ENCODE results near the gene UCN3.
"Not testable (repeated sequence)": the region's sequence is repeated elsewhere in the genome, so short reads cannot be mapped to it uniquely, and the experiment has no call there.

Gene UCN3

DNA sequence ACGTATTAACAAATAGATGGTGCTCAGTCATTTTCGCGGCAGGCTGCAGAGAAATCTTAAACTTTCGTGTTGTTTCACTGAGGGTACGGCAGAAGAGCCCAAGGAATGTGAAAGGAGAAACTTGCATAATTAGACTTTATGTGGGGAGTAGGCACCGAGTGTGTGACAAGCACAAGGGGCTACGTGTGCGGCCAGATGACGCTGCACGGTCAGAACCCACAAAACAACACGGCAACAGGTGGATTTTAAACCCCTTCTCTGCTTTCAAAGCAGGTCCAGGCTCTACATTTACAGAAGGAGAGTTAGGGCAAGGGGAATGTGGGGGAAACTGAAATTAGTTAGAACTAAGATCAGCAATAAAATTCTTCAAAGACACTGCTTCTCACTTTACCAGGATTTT, 392 bp upstream of the UCN3 start:
- no peak for DNase-seq (ENCODE audit: low read depth, low spot score)
- no peak overlapping the region for H3K27ac ChIP-seq

DNA sequence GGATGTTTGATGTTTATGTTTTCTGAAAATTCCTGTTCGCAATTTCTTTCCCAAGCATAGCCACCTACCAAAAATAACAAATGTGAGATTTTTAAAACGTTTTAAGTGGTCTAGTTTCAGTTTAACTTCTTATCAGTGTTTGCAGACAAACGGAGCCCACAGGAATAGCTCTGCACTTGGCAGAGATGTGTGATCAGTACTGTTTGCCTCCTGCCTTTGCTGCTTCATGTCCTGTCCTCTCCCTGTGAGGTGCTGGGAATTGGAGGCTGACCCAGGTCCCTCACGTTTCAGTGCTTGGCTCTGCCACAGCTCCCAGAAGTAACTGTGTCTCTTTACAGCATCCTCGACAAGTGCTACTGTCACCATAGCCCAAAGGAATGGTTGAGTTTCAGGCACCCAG, 1.2 kb downstream of the UCN3 start:
- no peak overlapping the region for H3K27ac ChIP-seq
- DNase-seq (ENCODE audit: low read depth, low spot score) = no peak

DNA sequence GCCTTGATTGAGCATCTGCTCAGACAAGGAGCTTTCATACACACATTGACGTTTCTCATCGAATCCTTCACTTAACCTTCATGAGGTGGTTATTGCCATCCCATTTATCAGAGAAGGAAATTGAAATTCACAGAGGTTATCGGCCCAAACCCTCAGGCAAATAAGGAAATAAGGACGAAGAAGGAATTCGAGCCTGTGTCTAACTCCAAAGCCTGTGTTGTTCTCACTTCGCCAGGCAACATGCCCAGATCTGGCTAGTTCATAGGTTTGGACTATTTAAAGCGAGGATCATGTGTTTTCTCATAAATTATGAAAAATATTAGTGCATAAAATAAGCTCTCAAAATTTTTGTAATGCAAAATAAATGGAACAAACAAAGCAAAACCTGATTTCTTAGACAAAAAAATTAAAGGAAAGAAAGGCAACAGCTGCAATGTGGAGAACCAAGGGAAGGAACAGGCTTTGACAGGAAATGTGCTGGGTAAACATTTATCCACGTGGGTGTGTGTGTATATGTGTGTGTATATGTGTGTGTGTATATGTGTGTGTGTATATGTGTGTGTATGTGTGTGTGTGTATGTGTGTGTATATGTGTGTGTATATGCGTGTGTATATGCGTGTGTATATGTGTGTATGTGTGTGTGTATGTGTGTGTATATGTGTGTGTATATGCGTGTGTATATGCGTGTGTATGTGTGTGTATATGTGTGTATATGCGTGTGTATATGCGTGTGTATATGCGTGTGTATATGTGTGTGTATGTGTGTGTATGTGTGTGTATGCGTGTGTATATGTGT, 4.8 kb downstream of the UCN3 start:
- DNase-seq (ENCODE audit: low read depth, low spot score) = no peak
- no peak overlapping the region for H3K27ac ChIP-seq

DNA sequence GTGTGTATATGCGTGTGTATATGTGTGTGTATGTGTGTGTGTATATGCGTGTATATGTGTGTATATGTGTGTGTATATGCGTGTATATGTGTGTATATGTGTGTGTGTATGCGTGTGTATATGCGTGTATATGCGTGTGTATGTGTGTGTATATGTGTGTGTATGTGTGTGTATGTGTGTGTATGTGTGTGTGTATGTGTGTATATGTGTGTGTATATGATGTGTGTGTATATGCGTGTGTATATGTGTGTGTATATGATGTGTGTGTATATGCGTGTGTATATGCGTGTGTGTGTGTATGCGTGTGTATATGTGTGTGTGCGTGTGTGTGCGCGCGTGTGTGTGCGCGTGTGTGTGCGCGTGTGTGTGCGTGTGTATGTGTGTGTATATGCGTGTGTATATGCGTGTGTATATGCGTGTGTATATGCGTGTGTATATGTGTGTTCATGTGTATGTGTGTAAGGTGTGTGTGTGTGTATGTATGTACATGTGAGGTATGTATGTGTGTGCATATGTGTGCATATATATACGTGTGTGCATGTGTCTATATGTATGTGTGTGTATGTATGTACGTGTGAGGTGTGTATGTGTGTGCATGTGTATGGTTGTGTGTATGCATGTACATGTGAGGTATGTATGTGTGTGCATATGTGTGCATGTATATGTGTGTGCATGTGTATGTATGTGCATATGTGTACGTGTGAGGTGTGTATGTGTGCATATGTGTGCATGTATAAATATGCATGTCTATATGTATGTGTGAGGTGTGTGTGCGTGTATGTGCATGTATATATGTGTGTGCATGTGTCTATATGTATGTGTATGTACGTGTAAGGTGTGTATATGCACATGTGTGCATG, 6.0 kb downstream of the UCN3 start:
- H3K27ac ChIP-seq = no peak overlapping the region
- DNase-seq (ENCODE audit: low read depth, low spot score) = no peak

DNA sequence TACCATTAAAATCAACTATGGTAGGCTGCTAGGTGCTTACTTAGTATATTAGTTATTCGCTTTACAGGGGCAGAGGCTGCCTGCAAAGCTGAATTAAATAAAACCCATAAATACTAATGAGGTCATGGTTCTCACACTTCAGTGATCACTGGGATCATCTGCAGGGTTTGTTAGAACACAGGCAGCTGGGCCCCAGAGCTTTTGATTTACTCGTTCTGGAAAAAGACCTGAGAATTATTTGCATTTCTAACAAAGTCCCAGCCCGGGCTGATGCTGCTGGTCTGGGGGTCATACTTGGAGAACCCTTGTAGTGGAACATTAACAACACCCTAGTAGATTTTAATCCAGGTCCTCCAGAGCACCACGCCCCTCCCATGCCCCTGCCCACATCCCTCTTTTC, 8.5 kb downstream of the UCN3 start:
- H3K27ac ChIP-seq = no peak overlapping the region
- DNase-seq (ENCODE audit: low read depth, low spot score) = no peak

DNA sequence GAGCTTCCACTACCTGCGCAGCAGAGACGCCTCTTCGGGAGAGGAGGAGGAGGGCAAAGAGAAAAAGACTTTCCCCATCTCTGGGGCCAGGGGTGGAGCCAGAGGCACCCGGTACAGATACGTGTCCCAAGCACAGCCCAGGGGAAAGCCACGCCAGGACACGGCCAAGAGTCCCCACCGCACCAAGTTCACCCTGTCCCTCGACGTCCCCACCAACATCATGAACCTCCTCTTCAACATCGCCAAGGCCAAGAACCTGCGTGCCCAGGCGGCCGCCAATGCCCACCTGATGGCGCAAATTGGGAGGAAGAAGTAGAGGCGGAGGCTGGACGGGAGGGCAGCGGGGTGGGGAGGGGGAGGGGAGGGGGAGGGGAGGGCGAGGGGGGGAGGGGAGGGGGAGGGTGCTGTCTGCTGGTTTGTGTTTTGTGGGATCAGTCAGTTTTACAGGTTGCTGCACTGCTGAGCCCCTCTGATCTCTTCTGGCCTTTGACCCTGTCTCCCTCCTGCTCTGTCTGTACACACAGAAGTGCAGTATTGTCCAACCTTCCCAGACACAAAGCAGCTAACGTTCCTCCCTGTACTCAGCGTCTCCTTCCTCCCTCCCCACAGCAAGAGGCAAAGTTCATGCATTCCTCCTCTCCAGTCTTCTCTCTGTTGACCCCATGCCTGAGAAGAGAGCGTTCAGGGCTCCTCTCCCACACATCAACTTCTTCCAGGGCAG, 9.3 kb downstream of the UCN3 start:
- no peak overlapping the region for H3K27ac ChIP-seq
- DNase-seq (ENCODE audit: low read depth, low spot score) = no peak

DNA sequence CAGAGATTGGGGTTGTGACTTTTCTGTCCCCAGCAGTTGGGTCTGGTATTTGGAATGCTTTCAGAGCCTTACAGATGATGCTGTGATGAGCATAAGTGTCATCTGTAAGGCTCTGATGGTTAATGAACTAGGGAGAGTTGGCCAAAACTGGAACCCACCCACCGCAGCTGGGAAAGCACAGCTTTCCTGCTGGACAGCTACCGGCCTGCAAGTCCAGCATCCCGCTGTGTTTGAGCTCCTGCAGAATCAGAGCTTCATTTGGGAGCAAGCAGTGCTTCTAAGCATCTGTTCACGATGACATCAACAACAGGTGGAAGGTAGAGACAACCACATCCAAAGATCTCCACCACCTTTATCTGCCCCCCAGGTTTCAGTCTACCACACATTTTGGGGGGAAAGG, 11.7 kb downstream of the UCN3 start:
- no peak for DNase-seq (ENCODE audit: low read depth, low spot score)
- no peak overlapping the region for H3K27ac ChIP-seq

DNA sequence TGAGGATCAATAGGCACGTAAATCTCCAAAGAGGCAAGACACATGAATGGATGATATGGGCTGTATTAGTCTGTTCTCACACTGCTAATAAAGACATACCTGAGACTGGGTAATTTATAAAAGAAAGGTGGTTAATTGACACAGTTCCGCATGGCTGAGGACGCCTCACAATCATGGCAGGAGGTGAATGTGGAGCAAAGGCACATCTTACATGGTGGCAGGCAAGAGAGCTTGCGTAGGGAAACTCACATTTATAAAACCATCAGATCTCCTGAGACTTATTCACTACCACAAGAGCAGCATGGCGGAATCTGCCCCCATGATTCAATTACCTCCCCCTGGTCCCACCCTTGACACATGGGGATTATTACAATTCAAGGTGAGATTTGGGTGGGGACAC, 14.4 kb downstream of the UCN3 start:
- DNase-seq (ENCODE audit: low read depth, low spot score) = not testable (repeated sequence)

DNA sequence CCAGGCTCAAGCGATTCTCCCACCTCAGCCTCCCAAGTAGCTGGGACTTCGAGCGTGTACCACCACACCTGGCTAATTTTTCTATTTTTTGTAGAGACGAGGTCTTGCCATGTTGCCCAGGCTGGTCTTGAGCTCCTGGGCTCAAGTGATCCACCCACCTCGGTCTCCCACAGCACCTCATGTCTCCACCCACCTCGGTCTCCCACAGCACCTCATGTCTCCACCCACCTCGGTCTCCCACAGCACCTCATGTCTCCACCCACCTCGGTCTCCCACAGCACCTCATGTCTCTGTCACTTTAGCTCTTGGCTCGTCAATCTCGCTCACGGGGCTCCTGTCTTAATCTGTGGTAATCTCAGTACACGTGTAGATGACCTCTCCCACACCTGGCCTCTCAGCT, 15.6 kb downstream of the UCN3 start:
- H3K27ac ChIP-seq; DNase-seq (ENCODE audit: low read depth, low spot score): not testable (repeated sequence)

More for the DNA sequence above, 14.4 kb downstream of the UCN3 start:
- H3K27ac ChIP-seq = not testable (repeated sequence)

DNA sequence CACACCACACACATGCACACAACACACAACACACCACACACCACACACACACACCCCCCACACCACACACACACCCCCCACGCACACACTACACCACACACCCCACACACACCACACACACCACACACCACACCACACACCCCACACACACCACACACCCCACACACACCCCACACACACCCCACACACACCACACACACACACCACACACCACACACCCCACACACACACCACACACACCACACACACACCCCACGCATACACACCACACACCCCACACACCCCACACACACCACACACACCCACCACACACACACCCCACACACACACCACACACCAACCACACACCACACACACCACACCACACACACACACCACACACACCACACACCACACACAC, 16.4 kb downstream of the UCN3 start:
- no peak for DNase-seq (ENCODE audit: low read depth, low spot score)
- no peak overlapping the region for H3K27ac ChIP-seq

DNA sequence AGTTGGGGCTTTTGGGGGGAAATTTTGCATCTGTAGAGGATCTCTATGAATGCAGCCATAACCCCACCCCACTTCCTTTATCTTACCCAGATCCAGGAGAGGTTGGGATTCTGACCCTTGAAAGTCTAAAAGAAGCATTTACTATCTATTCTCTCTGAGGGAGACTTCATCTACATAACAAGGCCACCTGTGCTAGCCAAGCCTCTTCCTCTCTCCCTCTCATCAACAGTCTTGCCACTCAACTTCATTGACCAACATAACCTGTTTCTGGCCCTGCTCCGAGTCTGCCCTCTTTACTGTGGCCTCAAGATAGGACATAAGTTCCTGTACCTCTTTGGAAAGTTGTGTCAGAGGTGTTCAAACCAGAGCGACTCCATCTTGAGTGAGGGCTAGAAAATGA, 20.5 kb downstream of the UCN3 start:
- DNase-seq (ENCODE audit: low read depth, low spot score) = no peak

DNA sequence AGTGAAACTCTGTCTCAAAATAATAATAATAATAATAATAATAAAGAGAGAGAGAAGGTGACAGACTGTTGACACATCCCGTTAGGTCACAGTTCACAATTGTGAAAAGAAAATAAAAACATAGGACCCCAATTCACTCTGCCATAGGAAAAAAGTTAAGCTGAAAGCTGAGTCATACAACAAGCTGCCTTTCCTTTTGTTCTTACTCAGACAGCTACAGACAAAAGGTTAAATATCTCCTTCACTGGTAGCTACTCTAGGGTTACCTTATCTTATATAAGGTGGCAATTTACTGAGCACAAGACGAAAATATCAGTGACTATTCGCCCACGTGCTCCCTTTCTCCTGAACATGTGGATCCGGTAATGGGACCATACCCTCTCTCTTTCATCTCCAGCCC, 22.4 kb downstream of the UCN3 start:
- DNase-seq (ENCODE audit: low read depth, low spot score) = no peak
- H3K27ac ChIP-seq = no peak overlapping the region

More for the DNA sequence above, 20.5 kb downstream of the UCN3 start:
- no peak overlapping the region for H3K27ac ChIP-seq

DNA sequence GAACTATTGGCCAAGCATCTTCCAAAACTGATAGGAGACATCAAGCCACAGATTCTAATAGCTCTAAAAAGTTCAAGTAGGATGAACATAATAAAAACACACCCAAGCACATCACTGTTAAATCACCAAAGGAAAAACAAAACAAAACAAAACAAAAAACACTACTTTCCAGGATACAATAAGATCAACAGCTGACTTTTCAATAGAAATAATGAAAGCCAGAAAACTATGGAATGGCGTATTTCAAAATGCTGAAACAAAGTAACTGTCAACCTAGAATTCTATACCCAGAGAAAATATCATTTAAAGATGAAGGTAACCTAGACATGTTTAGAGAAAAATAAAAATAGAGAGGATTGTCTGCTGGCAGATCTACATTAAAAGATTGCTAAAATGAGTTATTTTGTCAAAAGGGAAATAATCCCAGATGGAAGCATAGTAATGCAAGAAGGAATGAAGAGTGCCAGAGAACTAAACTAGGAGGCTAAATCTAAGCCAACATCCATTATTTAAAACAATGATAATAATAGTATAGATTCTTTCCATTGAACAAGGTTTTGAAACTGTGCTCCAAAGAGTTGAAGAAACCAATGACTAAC, 25.9 kb downstream of the UCN3 start:
- H3K27ac ChIP-seq = no peak overlapping the region
- DNase-seq (ENCODE audit: low read depth, low spot score) = no peak

DNA sequence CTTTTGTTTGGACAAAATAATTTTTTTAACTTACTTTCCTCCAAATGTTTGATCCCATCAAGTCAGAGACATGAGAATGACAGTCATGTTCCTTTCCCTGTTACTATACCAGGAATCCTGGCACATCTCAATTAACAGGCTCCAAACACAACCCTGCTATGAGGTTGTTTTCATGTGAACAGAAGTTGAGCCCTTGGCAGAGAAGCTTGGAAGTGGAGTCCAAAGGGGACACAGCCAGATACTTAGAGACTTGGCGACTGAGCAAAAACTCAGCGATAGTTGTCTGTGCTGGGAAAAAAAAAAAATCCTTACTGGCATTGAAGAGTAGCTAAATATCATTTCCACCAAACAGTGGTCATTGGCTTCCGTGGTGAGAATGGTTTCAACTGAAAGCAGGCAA, 27.0 kb downstream of the UCN3 start:
- DNase-seq (ENCODE audit: low read depth, low spot score) = no peak
- no peak overlapping the region for H3K27ac ChIP-seq

DNA sequence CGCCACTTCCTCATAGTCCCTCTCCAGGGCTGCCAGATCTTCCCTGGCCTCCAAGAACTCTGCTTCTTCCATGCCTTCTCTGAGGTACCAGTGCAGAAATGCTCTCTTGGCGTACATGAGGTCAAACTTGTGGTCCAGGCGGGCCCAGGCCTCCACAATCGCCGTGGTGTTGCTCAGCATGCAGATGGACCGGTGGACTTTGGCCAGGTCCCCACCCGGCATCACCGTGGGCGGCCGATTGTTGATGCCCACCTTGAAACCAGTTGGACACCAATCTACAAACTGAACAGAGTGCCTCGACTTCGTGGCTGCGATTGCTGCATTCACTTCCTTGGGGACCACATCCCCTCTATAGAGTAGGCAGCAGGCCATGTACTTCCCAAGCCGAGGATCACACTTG, 28.8 kb downstream of the UCN3 start:
- H3K27ac ChIP-seq = no peak overlapping the region
- no peak for DNase-seq (ENCODE audit: low read depth, low spot score)

DNA sequence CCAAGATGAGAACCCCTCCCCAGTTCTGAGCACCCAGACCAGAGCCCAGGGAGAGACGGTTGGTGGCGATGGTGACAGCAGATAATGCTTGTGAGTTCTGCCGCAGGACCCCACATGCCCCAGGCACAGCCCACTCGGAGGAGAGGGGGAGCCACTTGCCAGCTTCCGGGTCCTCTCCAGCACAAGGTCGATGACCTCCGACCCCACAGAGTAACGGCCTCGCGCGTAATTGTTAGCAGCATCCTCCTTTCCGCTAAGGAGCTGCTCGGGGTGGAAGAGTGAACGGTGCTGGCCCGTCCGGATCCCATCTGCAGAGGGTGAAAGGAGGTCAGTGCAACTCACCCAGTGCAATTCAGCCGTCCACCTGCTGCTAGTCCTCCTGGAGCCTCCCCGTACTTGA, 30.4 kb downstream of the UCN3 start:
- no peak for DNase-seq (ENCODE audit: low read depth, low spot score)
- H3K27ac ChIP-seq = no peak overlapping the region

DNA sequence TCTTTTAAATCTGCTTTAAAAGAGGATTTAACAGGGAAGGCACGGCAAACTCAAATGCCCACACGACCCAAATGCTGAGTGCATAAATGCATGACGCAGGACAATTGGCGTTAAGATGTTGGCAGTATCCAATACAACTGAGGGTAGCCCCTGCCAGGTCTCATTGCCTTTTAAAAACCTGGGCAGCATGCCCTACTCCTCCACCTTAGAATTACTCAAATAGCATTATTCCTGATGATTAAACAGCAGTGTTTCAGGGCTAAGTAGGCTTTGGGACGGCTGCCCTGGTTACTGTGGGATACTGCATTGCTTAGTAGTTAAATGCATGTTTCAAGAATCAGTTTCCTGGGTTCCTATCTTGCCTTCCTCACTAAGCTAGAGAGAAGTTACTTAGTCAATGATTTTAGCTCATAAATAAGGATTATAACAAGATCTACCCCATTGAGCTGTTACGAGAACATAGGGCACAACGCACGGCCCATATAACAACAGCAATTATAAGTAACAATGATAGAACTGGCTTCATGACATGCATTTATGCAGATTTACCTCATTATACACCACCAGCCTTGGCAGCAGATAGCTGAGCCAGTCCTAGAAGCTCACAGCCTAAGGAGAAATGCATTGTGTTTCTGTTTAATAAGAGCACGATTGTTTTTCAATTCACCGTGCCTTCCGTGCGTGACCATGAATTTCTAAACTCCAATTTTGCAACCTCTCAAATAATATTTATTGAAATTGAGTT, 32.0 kb downstream of the UCN3 start:
- H3K27ac ChIP-seq = no peak overlapping the region
- DNase-seq (ENCODE audit: low read depth, low spot score) = no peak

DNA sequence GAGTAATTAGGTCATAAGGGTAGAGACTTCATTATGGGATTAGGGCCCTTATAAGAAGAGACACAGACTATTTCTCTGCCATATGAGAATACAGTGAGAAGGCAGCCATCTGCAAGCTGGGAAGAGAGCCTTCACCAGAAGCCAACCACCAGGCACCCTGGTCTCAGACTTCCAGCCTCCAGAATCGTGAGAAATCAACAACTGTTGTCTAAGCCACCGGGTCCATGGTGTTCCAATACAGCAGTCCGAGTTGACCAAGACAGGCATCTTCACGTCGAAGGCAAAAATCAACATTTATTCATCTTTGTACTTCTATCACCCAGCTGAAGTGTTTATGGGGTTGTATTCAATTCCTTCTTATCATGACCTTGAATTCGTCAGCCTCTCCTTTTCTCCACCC, 34.6 kb downstream of the UCN3 start:
- no peak for DNase-seq (ENCODE audit: low read depth, low spot score)
- no peak overlapping the region for H3K27ac ChIP-seq

DNA sequence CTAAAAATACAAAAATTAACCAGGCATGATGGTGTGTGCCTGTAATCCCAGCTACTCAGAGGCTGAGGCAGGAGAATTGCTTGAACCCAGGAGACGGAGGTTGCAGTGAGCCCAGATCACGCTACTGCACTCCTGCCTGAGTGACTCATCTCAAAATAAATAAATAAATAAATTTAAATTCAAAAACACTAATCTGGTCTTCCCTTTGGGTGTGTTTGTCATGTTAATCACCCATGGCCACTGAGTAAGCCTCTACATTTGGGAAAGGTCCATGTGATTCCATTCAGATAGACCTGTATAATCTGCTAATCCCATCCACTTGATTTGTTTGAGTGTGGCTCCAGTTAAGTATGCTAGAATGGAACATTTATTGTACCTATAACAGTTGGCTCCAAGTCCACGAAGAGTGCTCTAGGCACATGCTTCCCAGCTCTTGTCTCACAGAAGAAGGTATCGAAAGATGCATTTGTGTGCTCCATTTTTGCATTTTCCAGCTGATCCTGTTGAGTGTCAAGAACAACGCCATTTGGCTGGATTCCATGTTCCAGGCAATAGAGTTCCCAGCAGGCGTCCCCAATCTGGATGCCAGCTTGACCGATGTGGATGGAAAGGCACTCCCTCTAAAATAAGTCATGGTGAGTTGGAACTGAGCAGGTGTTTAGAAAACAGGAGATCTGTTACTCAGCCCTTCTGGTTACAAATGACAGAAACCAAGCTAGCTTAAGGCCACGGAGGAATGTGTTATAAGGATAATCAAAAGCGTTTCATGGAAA, 35.9 kb downstream of the UCN3 start:
- H3K27ac ChIP-seq = no peak overlapping the region
- DNase-seq (ENCODE audit: low read depth, low spot score) = no peak

Measured in epithelial cell of prostate (primary cell).